IPS DF 4.7 (cell line): ENCODE results near the gene TMPRSS6.

Experiments used
- DNase-seq: peaks from one replicate; pipeline ENCODE4 v3.0.0-alpha.2; 2013; ENCODE audit warnings: low spot score; ENCODE audit errors: extremely low read depth

The TMPRSS6 gene

GRCh38 chr22:37140686-37141323 is 31.3 kb upstream of the TMPRSS6 start:
- DNase-seq: no peak

- no peak for DNase-seq
Observed at GRCh38 chr22:37139762-37140161, 30.2 kb upstream of the TMPRSS6 start.

GRCh38 chr22:37138849-37139561 is 29.5 kb upstream of the TMPRSS6 start:
- no peak for DNase-seq

- no peak for DNase-seq
Observed at GRCh38 chr22:37137903-37138665, 28.6 kb upstream of the TMPRSS6 start.

- no peak for DNase-seq
Observed at GRCh38 chr22:37137131-37137530, 27.6 kb upstream of the TMPRSS6 start.

GRCh38 chr22:37135023-37135422 is 25.5 kb upstream of the TMPRSS6 start:
- no peak for DNase-seq

GRCh38 chr22:37133304-37134018 is 23.9 kb upstream of the TMPRSS6 start:
- no peak for DNase-seq

GRCh38 chr22:37132773-37133172 is 23.3 kb upstream of the TMPRSS6 start:
- no peak for DNase-seq

GRCh38 chr22:37129866-37130441 is 20.4 kb upstream of the TMPRSS6 start:
- no peak for DNase-seq

- DNase-seq: no peak
Observed at GRCh38 chr22:37128555-37129281, 19.2 kb upstream of the TMPRSS6 start.

GRCh38 chr22:37127350-37127878 is 17.9 kb upstream of the TMPRSS6 start:
- DNase-seq: no peak

GRCh38 chr22:37126882-37127281 is 17.4 kb upstream of the TMPRSS6 start:
- no peak for DNase-seq

- DNase-seq: no peak
Observed at GRCh38 chr22:37126383-37126782, 16.9 kb upstream of the TMPRSS6 start.

GRCh38 chr22:37123649-37124048 is 14.1 kb upstream of the TMPRSS6 start:
- no peak for DNase-seq

- no peak for DNase-seq
Observed at GRCh38 chr22:37122598-37123180, 13.2 kb upstream of the TMPRSS6 start.

- no peak for DNase-seq
Observed at GRCh38 chr22:37121887-37122591, 12.5 kb upstream of the TMPRSS6 start.

GRCh38 chr22:37120569-37121340 is 11.2 kb upstream of the TMPRSS6 start:
- DNase-seq: no peak

- no peak for DNase-seq
Observed at GRCh38 chr22:37119872-37120271, 10.4 kb upstream of the TMPRSS6 start.

- DNase-seq: no peak
Observed at GRCh38 chr22:37118083-37118482, 8.6 kb upstream of the TMPRSS6 start.
